ENCODE measurements around the gene R3HDM2.
A peak's percentile ranks its signal among the peaks of the same experiment; 100 is the strongest.

- TF ChIP-seq, protein P1, sequence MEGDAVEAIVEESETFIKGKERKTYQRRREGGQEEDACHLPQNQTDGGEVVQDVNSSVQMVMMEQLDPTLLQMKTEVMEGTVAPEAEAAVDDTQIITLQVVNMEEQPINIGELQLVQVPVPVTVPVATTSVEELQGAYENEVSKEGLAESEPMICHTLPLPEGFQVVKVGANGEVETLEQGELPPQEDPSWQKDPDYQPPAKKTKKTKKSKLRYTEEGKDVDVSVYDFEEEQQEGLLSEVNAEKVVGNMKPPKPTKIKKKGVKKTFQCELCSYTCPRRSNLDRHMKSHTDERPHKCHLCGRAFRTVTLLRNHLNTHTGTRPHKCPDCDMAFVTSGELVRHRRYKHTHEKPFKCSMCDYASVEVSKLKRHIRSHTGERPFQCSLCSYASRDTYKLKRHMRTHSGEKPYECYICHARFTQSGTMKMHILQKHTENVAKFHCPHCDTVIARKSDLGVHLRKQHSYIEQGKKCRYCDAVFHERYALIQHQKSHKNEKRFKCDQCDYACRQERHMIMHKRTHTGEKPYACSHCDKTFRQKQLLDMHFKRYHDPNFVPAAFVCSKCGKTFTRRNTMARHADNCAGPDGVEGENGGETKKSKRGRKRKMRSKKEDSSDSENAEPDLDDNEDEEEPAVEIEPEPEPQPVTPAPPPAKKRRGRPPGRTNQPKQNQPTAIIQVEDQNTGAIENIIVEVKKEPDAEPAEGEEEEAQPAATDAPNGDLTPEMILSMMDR (IDR thresholded peaks at IDR 0.05; ENCODE audit: insufficient read depth, low read depth, low read length) = peak; percentile 80
- TF ChIP-seq EZH2 (IDR thresholded peaks at IDR 0.05; ENCODE audit: insufficient read depth, low read length) = no peak
These were observed 28.4 kb upstream of the R3HDM2 start for GRCh38 chr12:57459055-57459749.

Data from astrocyte (in vitro differentiated cells and primary cell).